ENCODE results near the gene RPL9. TPM values are rescaled to one million over a fixed set of nuclear protein-coding genes. Genes with fewer than 3 reads are reported as not detected.
A peak's percentile ranks its signal among the peaks of the same experiment; 100 is the strongest.
"Not testable (repeated sequence)": the region's sequence is repeated elsewhere in the genome, so short reads cannot be mapped to it uniquely, and the experiment has no call there.

Gene RPL9
- total RNA-seq, 3 donors from 2014 or later (not counting 1 experiment from before 2014, with no cell fraction given), result 848 to 1,179 (median 853) TPM

DNA sequence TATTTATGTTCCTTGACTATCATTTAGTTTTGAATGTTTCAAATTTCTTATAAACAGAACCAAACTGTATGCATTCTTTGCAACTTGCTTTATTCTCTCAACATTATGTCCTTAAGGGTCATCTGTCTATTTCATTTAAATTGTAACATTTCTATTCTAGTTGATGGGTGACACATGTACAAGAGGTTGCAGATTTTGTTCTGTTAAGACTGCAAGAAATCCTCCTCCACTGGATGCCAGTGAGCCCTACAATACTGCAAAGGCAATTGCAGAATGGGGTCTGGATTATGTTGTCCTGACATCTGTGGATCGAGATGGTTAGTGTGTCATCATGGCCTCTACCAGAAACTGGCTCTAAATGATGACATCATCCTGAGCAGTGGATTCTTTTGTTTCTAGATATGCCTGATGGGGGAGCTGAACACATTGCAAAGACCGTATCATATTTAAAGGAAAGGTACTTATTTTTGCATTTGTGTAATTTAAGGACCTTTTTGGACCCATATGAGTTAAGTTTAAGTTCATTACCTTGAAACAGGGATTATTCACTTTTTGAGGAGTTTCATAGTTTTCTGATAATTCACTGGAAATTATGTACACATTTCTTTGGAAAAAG is 6.3 kb upstream of the RPL9 start:
- Histone ChIP-seq H3K4me3 (ENCODE audit: low read length) (no peak overlapping the region), H3K9me3 (ENCODE audit: control insufficient read depth, insufficient read depth, low read length) (no peaks in the 10 kb centered on the region), H3K27ac (ENCODE audit: low read length) (no peak overlapping the region), H3K4me1 (ENCODE audit: control insufficient read depth, insufficient read depth, low read length) (peaks cover 2% of the 10 kb centered on the region), H3K27me3 (ENCODE audit: control insufficient read depth, insufficient read depth, low read length) (no peaks in the 10 kb centered on the region), H3K36me3 (ENCODE audit: control insufficient read depth, insufficient read depth, low read length) (peaks cover 21% of the 10 kb centered on the region)
- no peaks in the 10 kb centered on the region for H3K36me3 Mint-ChIP-seq
- intact Hi-C loops (cut with micrococcal nuclease), result no loop called here
- 91% methylated on average over 2 of the region's 2 CpGs for WGBS (ENCODE audit: insufficient coverage)
- no peak overlapping the region for H3K4me3 Mint-ChIP-seq
- no peak for ATAC-seq
- TF ChIP-seq, protein P1, sequence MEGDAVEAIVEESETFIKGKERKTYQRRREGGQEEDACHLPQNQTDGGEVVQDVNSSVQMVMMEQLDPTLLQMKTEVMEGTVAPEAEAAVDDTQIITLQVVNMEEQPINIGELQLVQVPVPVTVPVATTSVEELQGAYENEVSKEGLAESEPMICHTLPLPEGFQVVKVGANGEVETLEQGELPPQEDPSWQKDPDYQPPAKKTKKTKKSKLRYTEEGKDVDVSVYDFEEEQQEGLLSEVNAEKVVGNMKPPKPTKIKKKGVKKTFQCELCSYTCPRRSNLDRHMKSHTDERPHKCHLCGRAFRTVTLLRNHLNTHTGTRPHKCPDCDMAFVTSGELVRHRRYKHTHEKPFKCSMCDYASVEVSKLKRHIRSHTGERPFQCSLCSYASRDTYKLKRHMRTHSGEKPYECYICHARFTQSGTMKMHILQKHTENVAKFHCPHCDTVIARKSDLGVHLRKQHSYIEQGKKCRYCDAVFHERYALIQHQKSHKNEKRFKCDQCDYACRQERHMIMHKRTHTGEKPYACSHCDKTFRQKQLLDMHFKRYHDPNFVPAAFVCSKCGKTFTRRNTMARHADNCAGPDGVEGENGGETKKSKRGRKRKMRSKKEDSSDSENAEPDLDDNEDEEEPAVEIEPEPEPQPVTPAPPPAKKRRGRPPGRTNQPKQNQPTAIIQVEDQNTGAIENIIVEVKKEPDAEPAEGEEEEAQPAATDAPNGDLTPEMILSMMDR (IDR thresholded peaks at IDR 0.05), result no peak
- no peak overlapping the region for H3K27ac Mint-ChIP-seq
- no peaks in the 10 kb centered on the region for H3K27me3 Mint-ChIP-seq (ENCODE audit: low read depth in 2 of 2)
- H3K4me1 Mint-ChIP-seq, result no peaks in the 10 kb centered on the region
- DNase-seq, result no peak
- H3K9me3 Mint-ChIP-seq, result no peaks in the 10 kb centered on the region

- peaks cover 28 to 34% of the 10 kb centered on the region in 2 donors for H3K4me1 Mint-ChIP-seq
- H3K36me3 Mint-ChIP-seq, result peaks cover 31% of the 10 kb centered on the region
- not testable (repeated sequence) for DNase-seq
These were observed 589 bp downstream of the RPL9 start for GRCh38 chr4:39458161-39458504.

DNA sequence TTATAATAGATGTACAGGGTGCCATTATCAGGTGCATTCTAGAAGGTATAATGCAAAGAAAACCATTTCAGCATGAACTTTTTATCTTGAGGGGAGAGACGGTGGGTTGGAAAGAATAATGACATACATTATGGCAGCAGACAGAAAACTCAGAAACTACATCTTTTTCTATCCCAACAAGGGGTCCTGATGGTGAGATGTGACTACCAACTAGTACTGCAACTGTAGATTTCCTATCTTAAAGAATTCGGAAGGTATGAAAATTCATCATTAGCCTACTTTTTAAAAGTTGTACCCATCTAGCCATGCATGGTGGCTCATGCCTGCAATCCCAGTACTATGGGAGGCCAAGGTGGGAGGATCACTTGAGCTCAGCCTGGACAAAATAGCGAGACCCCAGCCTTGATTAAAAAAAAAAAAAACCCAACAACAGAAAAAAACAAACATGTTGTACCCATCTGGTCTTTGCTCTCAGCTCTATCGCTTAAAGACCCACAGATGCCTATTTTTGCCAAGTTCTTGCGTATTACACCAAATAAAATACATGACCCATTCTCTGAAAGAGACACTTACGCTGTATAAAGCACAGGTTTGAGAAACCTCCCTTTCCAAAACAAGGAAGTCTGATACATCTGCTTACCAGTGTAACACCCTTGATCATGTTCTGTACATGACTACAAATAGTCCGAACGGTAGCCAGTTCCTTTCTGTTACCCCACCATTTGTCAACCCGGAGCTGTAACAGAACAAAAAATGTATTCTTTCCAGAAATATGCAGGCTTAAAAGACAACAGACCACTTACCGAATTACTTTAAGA is 1.6 kb downstream of the RPL9 start:
- H3K36me3 Mint-ChIP-seq, result peaks cover 38% of the 10 kb centered on the region

More at GRCh38 chr4:39458161-39458504, 589 bp downstream of the RPL9 start:
- peak; percentile 1 to 9 (median 3) for ATAC-seq
- 0% methylated on average over 13 of the region's 13 CpGs for WGBS (ENCODE audit: insufficient coverage)
- H3K4me3 Mint-ChIP-seq, result peak overlapping the region; percentile 98
- H3K27ac ChIP-seq (ENCODE audit: low read length), result peak overlapping the region; percentile 100
- peak overlapping the region; percentile 99 for H3K4me3 ChIP-seq (ENCODE audit: low read length)
- peak overlapping the region; percentile 99 to 100 for H3K27ac Mint-ChIP-seq
- peaks cover 45% of the 10 kb centered on the region for H3K36me3 ChIP-seq (ENCODE audit: control insufficient read depth, insufficient read depth, low read length)
- intact Hi-C loops (cut with micrococcal nuclease), result loop anchor here (1.0 to 10.0 kb wide), 6 partner anchors 11 to 413 kb away; partner anchors contain the start of genes RFC1, SMIM14 and WDR19
- H3K9me3 ChIP-seq (ENCODE audit: control insufficient read depth, insufficient read depth, low read length); H3K27me3 ChIP-seq (ENCODE audit: control insufficient read depth, insufficient read depth, low read length); H3K9me3 Mint-ChIP-seq; H3K27me3 Mint-ChIP-seq (ENCODE audit: low read depth in 2 of 2): not testable (repeated sequence)
- H3K4me1 ChIP-seq (ENCODE audit: control insufficient read depth, insufficient read depth, low read length), result peaks cover 19% of the 10 kb centered on the region

More for the DNA sequence above, 1.6 kb downstream of the RPL9 start:
- Mint-ChIP-seq H3K4me1 (peaks cover 28 to 44% of the 10 kb centered on the region in 2 donors), H3K27ac (peak overlapping the region; percentile 99 to 100), H3K4me3 (peak overlapping the region; percentile 98), H3K27me3 (ENCODE audit: low read depth in 2 of 2) (no peaks in the 10 kb centered on the region), H3K9me3 (no peaks in the 10 kb centered on the region)
- ATAC-seq (no peak), DNase-seq (no peak)
- H3K27ac ChIP-seq (ENCODE audit: low read length), result peak overlapping the region; percentile 100
- 76% methylated on average over 10 of the region's 10 CpGs for WGBS (ENCODE audit: insufficient coverage)
- no peaks in the 10 kb centered on the region for H3K27me3 ChIP-seq (ENCODE audit: control insufficient read depth, insufficient read depth, low read length)
- peaks cover 53% of the 10 kb centered on the region for H3K36me3 ChIP-seq (ENCODE audit: control insufficient read depth, insufficient read depth, low read length)
- intact Hi-C loops (cut with micrococcal nuclease), result loop anchor here (5.0 to 10.0 kb wide), 4 partner anchors 90 to 412 kb away; partner anchors contain the start of genes RFC1, SMIM14 and WDR19
- H3K4me1 ChIP-seq (ENCODE audit: control insufficient read depth, insufficient read depth, low read length), result peaks cover 19% of the 10 kb centered on the region
- TF ChIP-seq, protein P1 (IDR thresholded peaks at IDR 0.05), result no peak
- H3K9me3 ChIP-seq (ENCODE audit: control insufficient read depth, insufficient read depth, low read length), result no peaks in the 10 kb centered on the region
- no peak overlapping the region for H3K4me3 ChIP-seq (ENCODE audit: low read length)
